VCaP (cell line): ENCODE results near the gene SCIN.

ENCODE experiments used
- H3K27ac ChIP-seq: fragments of 450-650 bp; 2 replicates; pipeline ENCODE4 v1.5.1; 2017
- CTCF ChIP-seq: fragments of 450-650 bp; conservative IDR thresholded peaks from 2 replicates; pipeline ENCODE4 v1.5.1; 2017; ENCODE audit warnings: mild to moderate bottlenecking, moderate library complexity

Gene SCIN

GRCh38 chr7:12595148-12595547, 24.6 kb downstream of the SCIN start:
- no peak overlapping the region for H3K27ac ChIP-seq
- TF ChIP-seq CTCF, result no peak

GRCh38 chr7:12596225-12596790, 25.8 kb downstream of the SCIN start:
- no peak overlapping the region for H3K27ac ChIP-seq
- no peak for TF ChIP-seq CTCF

- TF ChIP-seq CTCF, result no peak
- H3K27ac ChIP-seq, result no peak overlapping the region
These were observed 30.9 kb downstream of the SCIN start for GRCh38 chr7:12601302-12601869.

GRCh38 chr7:12607134-12607533, 36.6 kb downstream of the SCIN start:
- no peak for TF ChIP-seq CTCF

GRCh38 chr7:12609561-12609960, 39.0 kb downstream of the SCIN start:
- TF ChIP-seq CTCF, result no peak

More at GRCh38 chr7:12607134-12607533, 36.6 kb downstream of the SCIN start:
- no peak overlapping the region for H3K27ac ChIP-seq

GRCh38 chr7:12610899-12611298, 40.4 kb downstream of the SCIN start:
- TF ChIP-seq CTCF, result no peak
- H3K27ac ChIP-seq, result no peak overlapping the region

More at GRCh38 chr7:12609561-12609960, 39.0 kb downstream of the SCIN start:
- H3K27ac ChIP-seq, result no peak overlapping the region

- H3K27ac ChIP-seq, result no peak overlapping the region
- no peak for TF ChIP-seq CTCF
These were observed 42.1 kb downstream of the SCIN start for GRCh38 chr7:12612622-12613021.
